ENCODE results near the gene SPHKAP.
"Not testable (repeated sequence)": the region's sequence is repeated elsewhere in the genome, so short reads cannot be mapped to it uniquely, and the experiment has no call there.

The SPHKAP gene

GRCh38 chr2:228181098-228182019 lies at the start of gene SPHKAP:
Gene SPHKAP (minus strand): TSS chr2:228181687. CDS start chr2:228181598, 89 bp downstream.
- no peak for DNase-seq (ENCODE audit: low spot score)

DNA sequence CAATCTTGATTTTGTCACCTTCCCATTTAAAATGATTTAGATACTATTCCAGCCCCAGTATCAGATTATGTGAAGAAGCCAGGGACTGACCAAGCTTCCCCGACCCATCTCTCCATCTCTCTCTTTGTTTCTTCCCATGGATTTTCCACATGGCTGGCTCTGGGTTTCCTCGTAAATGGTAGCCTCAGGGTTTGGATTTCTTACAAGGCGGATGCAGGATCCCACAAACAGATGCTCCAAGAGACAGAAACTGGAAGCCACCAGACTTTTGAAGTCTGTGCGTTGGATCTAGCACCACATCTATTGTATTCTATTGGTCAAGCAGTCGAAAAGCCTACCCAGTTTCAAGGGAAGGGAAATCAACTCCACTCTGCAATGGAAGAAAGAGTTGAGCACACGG lies 46.0 kb upstream of the SPHKAP start:
- DNase-seq (ENCODE audit: low spot score) = no peak

- DNase-seq (ENCODE audit: low spot score) = no peak
Measured at GRCh38 chr2:228224410-228224809, 42.9 kb upstream of the SPHKAP start.

DNA sequence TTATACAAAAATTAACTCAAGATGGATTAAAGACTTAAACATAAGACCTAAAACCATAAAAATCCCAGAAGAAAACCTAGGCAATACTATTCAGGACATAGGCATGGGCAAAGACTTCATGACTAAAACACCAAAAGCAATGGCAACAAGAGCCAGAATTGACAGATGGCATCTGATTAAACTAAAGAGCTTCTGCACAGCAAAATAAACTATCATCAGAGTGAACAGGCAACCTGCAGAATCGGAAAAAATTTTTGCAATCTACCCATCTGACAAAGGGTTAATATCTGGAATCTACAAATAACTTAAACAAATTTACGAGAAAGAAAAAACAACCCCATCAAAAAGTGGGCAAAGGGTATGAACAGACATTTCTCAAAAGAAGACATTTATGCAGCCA lies 37.1 kb upstream of the SPHKAP start:
- DNase-seq (ENCODE audit: low spot score) = not testable (repeated sequence)

GRCh38 chr2:228197504-228197903 lies 16.0 kb upstream of the SPHKAP start:
- DNase-seq (ENCODE audit: low spot score) = no peak

DNA sequence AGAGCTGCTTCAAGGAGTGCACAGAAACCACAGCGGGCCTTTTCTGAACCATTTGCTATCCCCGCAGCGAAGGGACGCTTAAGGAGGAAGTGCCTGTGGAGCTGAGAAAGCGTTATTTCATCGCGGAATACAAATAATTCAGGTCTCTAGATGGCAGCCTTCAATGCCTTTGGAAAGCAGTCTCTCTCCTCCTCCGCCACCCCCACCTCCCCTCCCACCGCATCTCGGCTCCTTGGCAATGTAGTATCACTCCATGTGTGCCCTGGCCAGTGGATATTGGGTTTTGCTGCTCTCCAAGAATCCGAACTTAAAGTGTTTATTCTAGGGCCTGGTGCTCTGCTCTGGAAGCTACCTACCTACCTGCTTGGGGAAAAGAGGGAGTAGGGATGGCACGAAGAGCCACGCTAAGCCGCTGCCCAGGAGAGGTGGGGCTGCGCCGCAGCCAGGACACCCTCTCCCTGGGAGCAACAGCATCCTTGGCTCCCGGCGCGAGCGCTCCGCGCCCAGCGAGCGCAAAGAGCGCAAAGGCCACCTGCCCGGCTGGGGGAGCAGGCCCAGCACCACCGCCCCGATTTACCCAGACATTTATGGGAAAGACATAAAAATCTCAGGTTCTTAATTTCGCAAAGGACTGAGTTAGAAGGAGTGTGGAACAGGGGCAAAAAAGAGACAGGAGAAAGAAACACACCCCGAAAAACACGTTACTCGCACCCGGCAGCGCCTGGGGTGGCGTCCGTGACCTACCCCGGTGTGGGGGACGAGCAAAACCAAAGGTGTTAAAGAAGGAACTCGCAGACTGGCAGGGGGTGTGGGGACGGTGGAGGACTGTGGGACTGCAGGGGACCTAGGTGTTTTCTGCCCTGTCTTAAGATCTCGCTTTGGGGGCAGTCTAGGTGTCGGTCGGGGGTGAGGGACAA lies 1.0 kb downstream of the SPHKAP start:
- DNase-seq (ENCODE audit: low spot score) = no peak

GRCh38 chr2:228167290-228167689 lies 14.2 kb downstream of the SPHKAP start:
- DNase-seq (ENCODE audit: low spot score) = no peak

GRCh38 chr2:228164718-228165117 lies 16.8 kb downstream of the SPHKAP start:
- DNase-seq (ENCODE audit: low spot score) = no peak

GRCh38 chr2:228157841-228158240 lies 23.6 kb downstream of the SPHKAP start:
- DNase-seq (ENCODE audit: low spot score) = no peak

- DNase-seq (ENCODE audit: low spot score) = no peak
Measured at GRCh38 chr2:228144961-228145360, 36.5 kb downstream of the SPHKAP start.

GRCh38 chr2:228140934-228141528 lies 40.5 kb downstream of the SPHKAP start:
- no peak for DNase-seq (ENCODE audit: low spot score)

DNA sequence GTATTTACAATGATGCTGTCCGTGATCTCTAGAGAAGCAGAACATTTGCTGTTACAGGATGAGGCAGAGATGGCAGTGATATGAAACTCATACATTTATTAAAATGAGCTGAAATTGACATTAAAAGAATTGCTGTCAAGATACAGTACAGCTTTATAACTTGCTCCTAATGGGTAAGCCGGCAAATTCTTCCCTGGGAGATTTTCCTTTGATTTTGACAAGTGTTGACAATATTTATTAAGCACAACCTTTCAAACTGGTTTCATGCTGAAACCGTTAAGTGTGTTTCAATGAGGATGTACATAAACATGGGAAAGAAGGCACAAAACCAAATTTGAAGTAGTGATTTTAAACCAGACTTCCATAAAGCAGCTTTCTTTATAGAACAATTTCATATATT lies 45.5 kb downstream of the SPHKAP start:
- DNase-seq (ENCODE audit: low spot score) = no peak

DNA sequence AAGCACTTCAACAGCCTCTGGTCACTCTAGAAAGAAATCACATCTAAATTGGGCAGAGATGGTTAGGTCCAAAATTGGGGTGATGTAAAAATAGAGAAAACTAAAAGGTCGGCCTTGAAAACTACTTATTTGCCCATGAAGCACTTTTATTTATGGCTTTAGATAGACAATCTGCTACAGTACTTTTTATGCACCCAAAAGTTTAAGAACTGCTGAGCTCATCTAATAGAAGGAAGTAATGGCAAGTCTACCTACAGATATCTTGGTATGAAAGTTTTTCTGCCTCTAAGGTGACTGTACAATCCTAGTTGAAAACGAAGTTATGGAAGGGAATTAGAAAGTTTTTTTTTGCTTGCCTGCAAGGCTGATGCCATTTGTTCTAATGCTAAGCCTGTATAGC lies 46.2 kb downstream of the SPHKAP start:
- DNase-seq (ENCODE audit: low spot score) = no peak

DNA sequence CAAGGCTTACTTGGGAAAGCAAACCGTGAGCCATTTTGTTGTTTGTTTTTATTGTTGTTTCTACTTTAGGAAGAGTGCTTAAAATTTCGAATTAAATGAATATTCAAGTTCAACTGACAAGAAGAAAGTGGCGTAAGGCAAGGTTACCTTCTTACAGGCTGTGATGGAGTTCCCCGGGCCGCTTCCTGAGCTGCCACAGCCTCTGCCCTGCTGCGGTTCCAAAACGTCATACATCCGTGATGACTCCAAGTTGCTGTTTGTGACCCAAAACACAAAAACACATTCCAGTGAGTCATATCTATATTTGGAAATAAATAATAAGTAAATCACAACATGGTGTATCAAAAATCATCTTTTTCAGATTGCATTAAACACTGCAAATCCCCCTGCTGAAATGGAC lies 49.7 kb downstream of the SPHKAP start:
- DNase-seq (ENCODE audit: low spot score) = no peak

- DNase-seq (ENCODE audit: low spot score) = no peak
Measured at GRCh38 chr2:228126401-228126800, 55.1 kb downstream of the SPHKAP start.

DNA sequence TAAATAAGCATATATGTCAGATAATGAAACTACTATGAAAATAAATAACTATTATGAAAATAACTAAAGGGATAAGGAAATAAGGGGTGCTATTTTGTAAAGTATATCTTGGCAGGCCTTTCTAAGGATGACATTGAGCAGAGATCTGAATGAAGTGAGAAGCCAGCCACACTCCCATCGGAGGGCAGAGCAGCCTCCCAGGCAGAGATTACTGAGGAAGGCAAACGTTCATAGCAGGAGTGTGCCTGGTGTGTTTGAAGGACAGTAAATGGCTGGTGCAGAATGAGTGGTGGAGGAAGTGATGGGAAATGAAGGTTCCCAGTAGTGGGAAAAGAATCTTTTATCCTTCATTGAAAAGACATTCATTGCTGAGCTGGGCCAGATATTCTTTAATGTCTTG lies 62.5 kb downstream of the SPHKAP start:
- DNase-seq (ENCODE audit: low spot score) = no peak

GRCh38 chr2:228107846-228108245 lies 73.6 kb downstream of the SPHKAP start:
- no peak for DNase-seq (ENCODE audit: low spot score)

DNA sequence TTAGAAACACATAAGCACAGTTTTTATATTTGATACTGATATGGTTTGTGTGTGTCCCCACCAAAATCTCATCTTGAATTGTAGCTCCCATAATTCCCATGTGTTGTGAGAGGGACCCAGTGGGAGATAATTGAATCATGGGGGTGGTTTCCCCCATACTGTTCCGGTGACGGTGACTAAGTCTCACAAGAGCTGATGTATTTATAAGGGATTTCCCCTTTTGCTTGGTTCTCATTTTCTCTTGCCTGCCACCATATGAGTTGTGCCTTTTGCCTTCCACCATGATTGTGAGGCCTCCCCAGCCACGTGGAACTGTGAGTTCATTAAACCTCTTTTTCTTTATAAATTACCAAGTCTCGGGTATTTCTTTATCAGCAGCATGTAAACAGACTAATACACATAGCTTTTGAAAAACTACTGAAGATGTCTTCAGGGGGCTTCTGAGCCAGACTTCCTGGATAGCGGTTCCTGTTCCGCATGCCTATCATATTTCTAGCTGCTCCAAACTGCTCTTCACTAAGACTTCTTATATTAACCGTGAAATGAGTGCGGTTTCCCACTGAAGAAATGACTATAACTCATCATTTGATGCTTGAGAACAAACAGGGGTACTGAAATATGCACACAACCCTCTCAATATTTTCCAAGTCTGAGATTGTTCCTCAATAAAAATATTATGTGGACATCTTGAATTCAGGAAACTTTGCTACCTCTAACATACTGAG lies 75.8 kb downstream of the SPHKAP start:
- DNase-seq (ENCODE audit: low spot score) = no peak

DNA sequence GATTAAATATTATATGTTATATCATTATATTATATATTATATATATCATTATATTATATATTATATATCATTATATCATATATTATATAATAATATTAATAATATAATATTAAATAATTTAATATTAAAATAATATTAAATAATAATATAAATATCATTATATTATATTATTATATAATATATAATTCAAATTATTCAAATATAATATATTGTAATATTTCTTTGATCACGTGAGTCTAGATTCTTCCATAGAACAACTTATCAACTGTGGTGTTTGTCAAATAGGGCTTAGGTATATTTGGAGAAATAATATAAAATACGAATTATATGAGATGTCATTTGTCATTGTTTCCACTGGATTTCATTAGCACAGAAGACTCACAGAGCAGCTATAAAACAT lies 77.3 kb downstream of the SPHKAP start:
- no peak for DNase-seq (ENCODE audit: low spot score)

- DNase-seq (ENCODE audit: low spot score) = no peak
Measured at GRCh38 chr2:228103379-228103778, 78.1 kb downstream of the SPHKAP start.

DNA sequence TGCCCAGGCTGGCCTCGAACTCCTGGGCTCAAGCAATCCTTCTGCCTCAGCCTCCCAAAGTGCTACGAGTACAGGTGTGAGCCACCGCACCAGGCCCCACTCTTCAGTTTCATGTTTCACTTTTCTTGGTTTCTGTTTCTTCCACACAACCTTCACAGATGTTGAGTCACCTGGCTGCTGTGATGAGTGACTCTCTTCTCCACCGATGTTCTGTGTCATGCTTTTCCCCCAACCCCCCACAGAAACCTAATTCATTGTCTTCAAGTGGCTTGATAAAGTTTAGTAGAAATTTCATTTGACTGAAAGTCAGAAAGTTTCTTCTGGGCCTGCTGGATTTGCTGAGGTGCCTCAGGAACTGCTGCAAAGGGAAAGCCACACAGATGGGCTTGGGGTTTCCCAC lies 78.5 kb downstream of the SPHKAP start:
- DNase-seq (ENCODE audit: low spot score) = no peak

All from CD4-positive, alpha-beta T cell treated with Interleukin-6 at 100 ng/mL for 8 hours (primary cell).